Stimulated activated CD8-positive, alpha-beta memory T cell treated with anti-CD3 and anti-CD28 coated beads, Interleukin-7, amount 100 ng/mL, for 1 hour (primary cell): ENCODE measurements around the gene ANKRD31.
"Not testable (repeated sequence)": the region's sequence is repeated elsewhere in the genome, so short reads cannot be mapped to it uniquely, and the experiment has no call there.

Source experiments
- DNase-seq, 2 donors: peaks; one replicate each; pipeline ENCODE4 v3.0.0-alpha.2; 2020; ENCODE audit warnings: low read depth in 2 of 2

Gene ANKRD31

DNA sequence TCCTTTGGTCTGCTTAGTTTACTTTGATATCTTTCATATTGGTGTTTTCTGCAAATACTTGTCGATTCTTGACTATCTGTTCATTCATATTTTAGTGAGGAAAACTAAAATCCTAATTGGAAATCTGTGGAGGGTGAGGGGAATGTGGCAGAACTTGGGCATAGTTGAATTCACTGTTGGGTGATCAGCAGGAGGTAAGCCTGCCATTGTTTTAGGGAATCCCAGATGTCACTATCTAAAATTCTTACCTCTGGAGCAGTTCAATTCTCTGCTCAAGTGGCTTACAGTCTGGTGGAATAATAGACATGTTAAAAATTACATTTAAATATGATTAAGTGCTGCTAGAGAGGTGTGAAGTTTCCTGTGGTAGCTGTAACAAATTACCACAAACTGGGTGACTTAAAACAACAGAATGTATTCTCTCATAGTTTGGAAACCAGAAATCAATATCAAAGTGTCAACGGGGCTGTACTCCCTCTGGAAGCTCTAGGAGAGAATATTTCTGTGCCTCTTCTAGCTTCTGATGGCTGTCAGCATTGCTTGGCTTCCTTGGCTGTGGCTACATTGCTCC is 94.0 kb downstream of the ANKRD31 start:
- no peak for DNase-seq

DNA sequence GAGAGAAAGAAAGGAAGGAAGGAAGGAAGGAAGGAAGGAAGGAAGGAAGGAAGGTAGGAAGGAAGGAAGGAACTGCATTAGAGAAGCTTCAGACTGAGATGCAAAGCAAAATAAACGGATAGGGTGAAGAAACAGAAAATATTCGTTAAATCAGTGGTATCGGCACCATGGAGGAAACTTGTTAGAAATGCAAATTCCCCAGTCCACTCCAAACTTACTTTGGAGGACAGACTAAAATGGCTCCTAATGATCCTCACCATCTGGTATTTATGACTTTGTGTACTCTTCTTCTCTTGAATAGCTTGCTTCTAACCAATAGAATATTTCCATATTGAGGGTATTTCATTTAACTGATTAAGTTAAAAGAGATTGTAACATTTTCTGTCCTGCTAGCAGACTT is 96.4 kb downstream of the ANKRD31 start:
- DNase-seq: no peak

GRCh38 chr5:75138689-75139088 is 98.0 kb downstream of the ANKRD31 start:
- DNase-seq: no peak

- DNase-seq: no peak
Measured at GRCh38 chr5:75130818-75131349, 105.8 kb downstream of the ANKRD31 start.

GRCh38 chr5:75116856-75117255 is 119.8 kb downstream of the ANKRD31 start:
- DNase-seq: no peak

DNA sequence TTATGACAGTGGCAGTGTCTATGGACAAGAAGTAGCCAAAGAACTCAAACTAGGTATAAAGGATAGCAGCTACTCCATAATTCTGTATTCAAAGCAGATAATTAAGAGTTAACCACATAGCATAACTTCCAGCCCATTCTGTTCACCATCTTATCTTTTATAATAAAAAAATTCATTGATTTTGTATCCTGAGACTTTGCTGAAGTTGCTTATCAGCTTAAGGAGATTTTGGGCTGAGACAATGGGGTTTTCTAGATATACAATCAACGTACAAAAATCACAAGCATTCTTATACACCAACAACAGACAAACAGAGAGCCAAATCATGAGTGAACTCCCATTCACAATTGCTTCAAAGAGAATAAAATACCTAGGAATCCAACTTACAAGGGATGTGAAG is 122.4 kb downstream of the ANKRD31 start:
- DNase-seq: not testable (repeated sequence)

DNA sequence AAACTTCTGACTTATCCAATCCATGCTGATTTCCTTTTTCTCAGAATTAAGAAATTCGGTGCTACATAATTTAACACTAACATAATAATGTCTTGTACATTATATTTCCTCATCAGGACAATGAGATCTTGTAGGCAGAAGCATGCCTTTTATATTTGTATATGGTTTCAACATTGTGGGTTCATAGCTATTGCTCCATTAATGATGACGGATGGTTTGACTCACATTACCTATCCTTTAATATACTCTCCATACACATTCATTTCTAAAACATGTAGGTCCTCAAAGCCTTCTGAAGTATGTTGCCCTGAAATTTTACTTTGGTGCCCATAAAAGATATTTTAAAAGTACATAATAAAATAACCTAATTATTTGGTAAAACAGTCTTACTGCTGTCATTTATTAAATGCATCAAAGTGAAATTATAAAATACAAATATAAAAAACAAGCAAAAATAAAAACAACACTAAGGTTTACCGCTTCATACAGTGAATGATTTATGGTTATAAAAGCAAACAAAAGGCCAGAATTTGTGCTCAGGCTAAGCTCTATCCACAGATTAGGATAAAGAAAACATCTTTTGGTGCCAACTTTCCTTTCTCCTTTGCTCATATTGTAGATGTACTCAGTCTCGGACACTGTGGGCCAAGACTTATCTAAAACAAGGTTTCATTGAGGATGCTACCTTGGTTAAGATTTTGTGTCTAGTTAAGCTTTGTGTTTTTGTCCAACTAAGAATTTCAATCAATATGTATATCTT is 123.1 kb downstream of the ANKRD31 start:
- DNase-seq: no peak

GRCh38 chr5:75108931-75109596 is 127.6 kb downstream of the ANKRD31 start:
- DNase-seq: no peak

- no peak for DNase-seq
Measured at GRCh38 chr5:75108515-75108914, 128.2 kb downstream of the ANKRD31 start.

- not testable (repeated sequence) for DNase-seq
Measured at GRCh38 chr5:75095956-75096355, 140.7 kb downstream of the ANKRD31 start.

DNA sequence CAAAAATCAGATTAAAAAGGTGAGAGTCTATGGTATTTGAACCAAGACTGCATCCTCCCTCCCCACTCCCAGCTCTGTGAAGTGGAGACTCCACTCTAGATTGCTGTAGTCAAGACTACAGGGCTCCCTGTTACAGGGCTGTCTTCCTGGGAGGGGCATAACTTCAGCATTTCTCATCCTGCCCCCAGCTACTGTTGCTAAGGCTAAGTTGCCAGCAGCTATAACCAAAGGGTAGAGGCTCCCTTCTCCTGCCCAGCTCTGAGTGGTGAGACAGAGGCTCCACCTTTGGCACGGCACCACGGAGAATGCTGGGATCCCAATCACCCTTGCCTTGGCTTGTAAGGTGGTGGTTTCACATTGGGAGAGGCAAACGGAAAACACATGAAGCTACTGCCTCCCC is 145.1 kb downstream of the ANKRD31 start:
- DNase-seq: no peak

- no peak for DNase-seq
Measured at GRCh38 chr5:75089662-75090061, 147.0 kb downstream of the ANKRD31 start.

DNA sequence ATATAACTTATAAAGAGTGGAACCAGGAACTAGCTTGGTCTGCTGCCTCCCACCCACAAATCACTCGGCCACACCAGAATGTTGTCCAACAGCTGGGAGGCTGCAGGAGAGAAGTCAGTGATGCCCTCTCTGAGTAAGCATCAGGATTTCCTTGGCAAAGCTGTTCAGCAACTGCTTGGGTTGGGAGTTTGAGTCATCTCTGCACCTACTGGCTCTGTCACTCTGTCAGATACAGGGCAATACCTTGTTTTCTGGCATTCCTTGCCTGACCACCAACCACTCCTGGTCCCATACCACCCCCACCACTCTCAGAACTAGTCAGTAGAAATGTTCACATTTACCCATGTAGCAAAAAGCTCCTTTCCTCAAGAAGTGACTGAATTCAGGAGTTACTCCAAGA is 147.5 kb downstream of the ANKRD31 start:
- DNase-seq: no peak

DNA sequence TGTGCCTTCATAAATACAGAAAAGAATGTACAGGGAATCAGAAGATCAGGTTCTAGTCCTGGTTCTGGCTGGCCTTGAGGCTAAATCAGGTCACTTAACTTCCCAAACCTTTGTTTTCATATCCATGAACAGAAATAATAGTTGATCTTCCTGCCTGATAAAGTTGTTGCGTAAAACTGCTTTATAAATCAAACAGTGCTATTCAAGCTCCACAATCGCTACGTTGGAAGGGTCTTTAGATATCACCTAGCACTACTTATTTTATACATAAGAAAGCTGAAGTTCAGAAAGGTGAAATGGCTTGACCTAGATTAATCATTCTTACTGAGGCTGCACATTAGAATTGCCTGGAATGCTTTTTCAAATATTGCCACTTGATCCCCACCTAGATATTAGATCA is 148.0 kb downstream of the ANKRD31 start:
- no peak for DNase-seq

- DNase-seq: no peak
Measured at GRCh38 chr5:75081510-75081909, 155.2 kb downstream of the ANKRD31 start.

DNA sequence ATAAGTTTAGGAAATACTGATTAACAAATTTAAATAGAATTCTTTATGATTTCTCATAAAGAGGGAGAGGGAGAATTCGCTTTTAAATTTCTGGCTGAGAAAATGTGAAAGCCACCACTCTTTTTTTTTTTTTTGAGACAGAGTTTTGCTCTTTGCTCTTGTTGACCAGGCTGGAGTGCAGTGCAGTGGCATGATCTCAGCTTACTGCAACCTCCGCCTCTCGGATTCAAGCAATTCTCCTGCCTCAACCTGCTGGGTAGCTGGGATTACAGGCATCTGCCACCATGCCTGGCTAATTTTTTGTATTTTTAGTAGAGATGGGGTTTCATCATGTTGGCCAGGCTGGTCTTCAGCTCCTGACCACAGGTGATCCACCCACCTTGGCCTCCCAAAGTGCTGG is 157.3 kb downstream of the ANKRD31 start:
- DNase-seq: not testable (repeated sequence)

GRCh38 chr5:75078027-75078426 is 158.7 kb downstream of the ANKRD31 start:
- no peak for DNase-seq

DNA sequence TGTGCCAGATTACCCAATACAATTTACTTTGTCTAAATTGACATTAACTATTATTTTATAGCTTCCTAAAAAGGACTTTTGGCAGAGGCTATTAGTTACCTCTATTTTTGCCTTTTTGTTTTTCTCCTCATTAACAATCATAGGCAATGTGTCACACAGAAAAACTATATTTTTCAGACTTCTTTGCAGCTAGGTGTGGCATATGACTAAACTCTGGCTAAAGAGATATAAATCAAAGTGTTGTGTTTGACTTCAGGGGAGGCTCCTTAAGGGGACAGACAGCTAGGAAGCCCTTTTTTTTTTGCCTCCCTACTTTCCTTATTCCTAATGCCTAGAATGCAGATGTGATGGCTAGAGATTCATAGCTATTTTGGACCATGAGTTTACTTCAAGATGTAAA is 164.6 kb downstream of the ANKRD31 start:
- DNase-seq: no peak

- DNase-seq: no peak
Measured at GRCh38 chr5:75071100-75071499, 165.6 kb downstream of the ANKRD31 start.

DNA sequence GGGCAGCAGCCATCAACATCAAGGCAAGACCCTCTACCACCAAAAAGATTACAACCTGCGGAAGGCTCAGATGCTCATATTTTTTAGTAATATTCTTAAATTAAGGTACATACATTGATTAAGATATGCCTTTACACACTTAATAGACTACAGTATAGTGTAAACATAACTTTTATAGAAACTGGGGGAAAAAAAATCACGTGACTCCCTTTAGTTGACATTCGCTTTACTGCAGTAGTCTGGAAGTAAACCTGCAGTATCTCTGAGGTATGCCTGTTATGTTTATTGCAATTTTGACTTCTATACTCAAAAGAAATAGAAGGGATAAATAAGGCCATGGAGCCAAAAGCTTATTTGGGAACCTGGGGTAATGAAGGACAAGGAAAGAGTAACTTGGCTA is 169.2 kb downstream of the ANKRD31 start:
- no peak for DNase-seq

GRCh38 chr5:75062925-75063531 is 173.7 kb downstream of the ANKRD31 start:
- no peak for DNase-seq

DNA sequence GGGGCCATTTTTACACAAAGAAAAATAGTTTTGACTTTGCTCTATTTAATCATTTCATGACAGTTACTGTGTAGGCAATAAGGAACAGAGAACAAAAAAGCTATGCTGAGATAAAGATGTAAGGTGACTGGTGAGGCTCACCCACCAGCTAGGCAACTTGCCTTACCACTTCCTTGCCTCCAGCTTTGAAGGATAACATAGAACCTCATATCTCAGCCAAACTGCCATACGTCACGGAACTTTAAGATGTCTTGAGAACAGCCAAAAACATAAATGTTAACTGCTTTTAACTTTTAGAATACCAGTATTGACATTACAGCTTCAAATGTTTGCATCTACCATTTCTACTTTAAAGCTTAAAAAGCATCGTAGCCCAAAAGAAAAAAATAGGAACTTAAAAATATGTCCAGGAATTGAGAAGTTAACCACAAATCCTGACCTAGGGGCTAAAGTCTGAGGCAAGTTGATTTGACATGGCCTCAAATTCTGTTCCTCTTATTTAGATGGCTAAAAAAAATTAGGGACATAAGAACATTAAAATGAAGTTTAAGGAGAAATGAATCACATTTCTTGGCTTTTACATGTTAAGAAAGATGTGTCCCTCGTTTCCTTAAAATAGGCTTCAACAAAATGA is 176.6 kb downstream of the ANKRD31 start:
- no peak for DNase-seq
